ENCODE data around the gene SLC2A9.

DNA sequence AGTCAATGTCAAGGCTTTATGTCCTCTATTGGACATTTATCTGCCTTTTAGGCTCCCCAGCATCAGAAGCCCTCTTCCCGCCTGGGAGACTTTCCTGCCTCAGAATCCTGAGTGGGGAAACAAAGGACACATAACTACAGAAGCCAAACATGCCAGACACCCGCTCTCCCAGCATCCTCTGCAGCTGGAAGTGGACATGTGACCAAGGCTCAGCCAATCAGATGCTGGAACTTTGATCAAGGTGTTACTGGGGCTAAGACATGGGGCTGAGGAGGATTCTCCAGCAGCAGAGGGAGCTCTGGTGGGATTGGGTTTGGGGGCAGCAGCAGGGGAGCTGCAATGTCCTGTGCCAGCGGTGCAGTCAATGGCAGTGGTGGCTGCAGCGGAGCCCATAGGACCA is 19.5 kb downstream of the SLC2A9 start:
- TF ChIP-seq, protein P1, sequence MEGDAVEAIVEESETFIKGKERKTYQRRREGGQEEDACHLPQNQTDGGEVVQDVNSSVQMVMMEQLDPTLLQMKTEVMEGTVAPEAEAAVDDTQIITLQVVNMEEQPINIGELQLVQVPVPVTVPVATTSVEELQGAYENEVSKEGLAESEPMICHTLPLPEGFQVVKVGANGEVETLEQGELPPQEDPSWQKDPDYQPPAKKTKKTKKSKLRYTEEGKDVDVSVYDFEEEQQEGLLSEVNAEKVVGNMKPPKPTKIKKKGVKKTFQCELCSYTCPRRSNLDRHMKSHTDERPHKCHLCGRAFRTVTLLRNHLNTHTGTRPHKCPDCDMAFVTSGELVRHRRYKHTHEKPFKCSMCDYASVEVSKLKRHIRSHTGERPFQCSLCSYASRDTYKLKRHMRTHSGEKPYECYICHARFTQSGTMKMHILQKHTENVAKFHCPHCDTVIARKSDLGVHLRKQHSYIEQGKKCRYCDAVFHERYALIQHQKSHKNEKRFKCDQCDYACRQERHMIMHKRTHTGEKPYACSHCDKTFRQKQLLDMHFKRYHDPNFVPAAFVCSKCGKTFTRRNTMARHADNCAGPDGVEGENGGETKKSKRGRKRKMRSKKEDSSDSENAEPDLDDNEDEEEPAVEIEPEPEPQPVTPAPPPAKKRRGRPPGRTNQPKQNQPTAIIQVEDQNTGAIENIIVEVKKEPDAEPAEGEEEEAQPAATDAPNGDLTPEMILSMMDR (conservative IDR thresholded peaks at IDR 0.05 in 1 of 2, IDR thresholded peaks at IDR 0.05 in 1 of 2; ENCODE audit: low read depth in 1 of 2, low read length in 2 of 2), result no peak
- TF ChIP-seq EZH2 (IDR thresholded peaks at IDR 0.05; ENCODE audit: low read length, missing control alignments), result no peak
